ENCODE results near the gene SLC36A3. TPM values are rescaled to one million over a fixed set of nuclear protein-coding genes. Genes with fewer than 3 reads are reported as not detected.
"Not testable (repeated sequence)": the region's sequence is repeated elsewhere in the genome, so short reads cannot be mapped to it uniquely, and the experiment has no call there.

Gene SLC36A3
- total RNA-seq, 1 donor from 2014 or later, result not detected

- Mint-ChIP-seq H3K36me3 (ENCODE audit: insufficient read depth) (no peaks in the 10 kb centered on the region), H3K27ac (no peak overlapping the region), H3K4me1 (ENCODE audit: low read depth) (peaks cover 4% of the 10 kb centered on the region), H3K9me3 (ENCODE audit: low read depth) (no peaks in the 10 kb centered on the region), H3K27me3 (no peaks in the 10 kb centered on the region), H3K4me3 (ENCODE audit: low read depth) (no peak overlapping the region)
- TF ChIP-seq CTCF (IDR thresholded peaks at IDR 0.05; ENCODE audit: unreplicated experiment), result peak; percentile 61
- peak; percentile 17 for DNase-seq (ENCODE audit: low spot score, unreplicated experiment)
Observed at GRCh38 chr5:151239237-151239861, 64.2 kb downstream of the SLC36A3 start.

- peaks cover 4% of the 10 kb centered on the region for H3K4me1 Mint-ChIP-seq (ENCODE audit: low read depth)
- TF ChIP-seq CTCF (IDR thresholded peaks at IDR 0.05; ENCODE audit: unreplicated experiment), result no peak
Observed at GRCh38 chr5:151238303-151238741, 65.2 kb downstream of the SLC36A3 start.

GRCh38 chr5:151237685-151238084, 65.9 kb downstream of the SLC36A3 start:
- peaks cover 4% of the 10 kb centered on the region for H3K4me1 Mint-ChIP-seq (ENCODE audit: low read depth)
- DNase-seq (ENCODE audit: low spot score, unreplicated experiment), result no peak
- H3K27me3 Mint-ChIP-seq, result no peaks in the 10 kb centered on the region
- no peaks in the 10 kb centered on the region for H3K9me3 Mint-ChIP-seq (ENCODE audit: low read depth)
- no peak for TF ChIP-seq CTCF (IDR thresholded peaks at IDR 0.05; ENCODE audit: unreplicated experiment)
- no peak overlapping the region for H3K4me3 Mint-ChIP-seq (ENCODE audit: low read depth)
- no peaks in the 10 kb centered on the region for H3K36me3 Mint-ChIP-seq (ENCODE audit: insufficient read depth)
- H3K27ac Mint-ChIP-seq, result no peak overlapping the region

More at GRCh38 chr5:151238303-151238741, 65.2 kb downstream of the SLC36A3 start:
- Mint-ChIP-seq H3K27me3 (no peaks in the 10 kb centered on the region), H3K9me3 (ENCODE audit: low read depth) (no peaks in the 10 kb centered on the region), H3K4me3 (ENCODE audit: low read depth) (no peak overlapping the region), H3K36me3 (ENCODE audit: insufficient read depth) (no peaks in the 10 kb centered on the region), H3K27ac (no peak overlapping the region)
- no peak for DNase-seq (ENCODE audit: low spot score, unreplicated experiment)

GRCh38 chr5:151236888-151237287, 66.7 kb downstream of the SLC36A3 start:
- Mint-ChIP-seq H3K36me3 (ENCODE audit: insufficient read depth) (no peaks in the 10 kb centered on the region), H3K9me3 (ENCODE audit: low read depth) (no peaks in the 10 kb centered on the region), H3K27me3 (no peaks in the 10 kb centered on the region), H3K4me1 (ENCODE audit: low read depth) (peaks cover 4% of the 10 kb centered on the region), H3K27ac (no peak overlapping the region), H3K4me3 (ENCODE audit: low read depth) (no peak overlapping the region)
- TF ChIP-seq CTCF (IDR thresholded peaks at IDR 0.05; ENCODE audit: unreplicated experiment), result no peak
- DNase-seq (ENCODE audit: low spot score, unreplicated experiment), result no peak

GRCh38 chr5:151235239-151235571, 68.4 kb downstream of the SLC36A3 start:
- H3K4me3 Mint-ChIP-seq (ENCODE audit: low read depth); DNase-seq (ENCODE audit: low spot score, unreplicated experiment); H3K4me1 Mint-ChIP-seq (ENCODE audit: low read depth); H3K9me3 Mint-ChIP-seq (ENCODE audit: low read depth); H3K27ac Mint-ChIP-seq; H3K36me3 Mint-ChIP-seq (ENCODE audit: insufficient read depth); H3K27me3 Mint-ChIP-seq: not testable (repeated sequence)

All from progenitor cell of endocrine pancreas (in vitro differentiated cells).